Right atrium auricular region (tissue), 2 donors: Measurements from ENCODE around the gene ARVCF. TPM values are rescaled to one million over a fixed set of nuclear protein-coding genes. Genes with fewer than 3 reads are reported as not detected.
A peak's percentile ranks its signal among the peaks of the same experiment; 100 is the strongest.

Source experiments
- DNase-seq: peaks from one replicate; pipeline ENCODE4 v3.0.0-alpha.2; 2019; ENCODE audit warnings: low spot score
- H3K27ac ChIP-seq, 2 donors: fragments of 200-600 bp; sonication (generic); 1 replicate in 1 of 2; 2 replicates in 1 of 2; pipeline ENCODE4 v1.5.1; 2016 to 2019
- H3K27me3 ChIP-seq, 2 donors: fragments of 200-600 bp; sonication (generic); one replicate each; pipeline versions ENCODE4 v1.5.1 to v1.6.0; 2017 to 2019
- H3K36me3 ChIP-seq: fragments of 200-600 bp; sonication (generic); one replicate; pipeline ENCODE4 v1.5.1; 2016
- H3K4me1 ChIP-seq, 2 donors: fragments of 200-600 bp; sonication (generic); one replicate each; pipeline versions ENCODE4 v1.5.1 to v1.6.0; 2017 to 2019
- H3K4me3 ChIP-seq, 2 donors: fragments of 200-600 bp; sonication (generic); 1 replicate in 1 of 2; 2 replicates in 1 of 2; pipeline ENCODE4 v1.5.1; 2017 to 2019; ENCODE audit warnings: mild to moderate bottlenecking in 1 of 2, moderate library complexity in 1 of 2
- H3K9me3 ChIP-seq, 2 donors: fragments of 200-600 bp; sonication (generic); one replicate each; pipeline ENCODE4 v1.5.1; 2019
- CTCF ChIP-seq, 2 donors: fragments of 200-600 bp; sonication (generic); IDR thresholded peaks; one replicate each; pipeline ENCODE4 v1.5.1; 2019; ENCODE audit warnings: antibody characterized with exemption in 2 of 2
- total RNA-seq, 2 donors: library from RNA; depleted of rRNA; stranded (reverse); fragments of >200 nt; gene quantifications; one replicate each; pipeline ENCODE4 v1.1.0, GENCODE V29; 2016

The ARVCF gene
- total RNA-seq, 2 donors from 2014 or later, result 16.7 to 35.8 TPM

GRCh38 chr22:20019661-20020532 lies 3.3 kb upstream of the ARVCF start:
- Histone ChIP-seq H3K27me3 (no peaks in the 10 kb centered on the region), H3K36me3 (peaks cover 6% of the 10 kb centered on the region), H3K4me3 (peak overlapping the region in 1 of 2 donors; percentile 93), H3K9me3 (no peaks in the 10 kb centered on the region), H3K4me1 (peaks cover 0 to 58% of the 10 kb centered on the region in 2 donors), H3K27ac (peak overlapping the region; percentile 81 to 99)
- TF ChIP-seq CTCF (IDR thresholded peaks at IDR 0.05), result no peak
- no peak for DNase-seq

GRCh38 chr22:20018001-20018400 lies 1.4 kb upstream of the ARVCF start:
- peaks cover 0 to 52% of the 10 kb centered on the region in 2 donors for H3K4me1 ChIP-seq
- no peak overlapping the region for H3K27ac ChIP-seq
- no peaks in the 10 kb centered on the region for H3K9me3 ChIP-seq
- no peaks in the 10 kb centered on the region for H3K36me3 ChIP-seq
- H3K27me3 ChIP-seq, result no peaks in the 10 kb centered on the region
- no peak for DNase-seq
- no peak for TF ChIP-seq CTCF (IDR thresholded peaks at IDR 0.05)
- H3K4me3 ChIP-seq, result no peak overlapping the region

GRCh38 chr22:20017622-20017958 lies 967 bp upstream of the ARVCF start:
- TF ChIP-seq CTCF (IDR thresholded peaks at IDR 0.05), result no peak
- Histone ChIP-seq H3K27me3 (no peaks in the 10 kb centered on the region), H3K27ac (no peak overlapping the region), H3K4me1 (peaks cover 0 to 49% of the 10 kb centered on the region in 2 donors), H3K36me3 (no peaks in the 10 kb centered on the region), H3K9me3 (no peaks in the 10 kb centered on the region), H3K4me3 (peak overlapping the region; percentile 69 to 82)
- DNase-seq, result no peak

- Histone ChIP-seq H3K4me1 (peaks cover 0 to 37% of the 10 kb centered on the region in 2 donors), H3K4me3 (peak overlapping the region; percentile 69 to 82), H3K9me3 (no peaks in the 10 kb centered on the region), H3K36me3 (no peaks in the 10 kb centered on the region), H3K27ac (peak overlapping the region; percentile 40 to 56), H3K27me3 (no peaks in the 10 kb centered on the region)
- TF ChIP-seq CTCF (IDR thresholded peaks at IDR 0.05), result no peak
- DNase-seq, result no peak
These were observed 471 bp downstream of the ARVCF start for GRCh38 chr22:20015971-20016733.

- H3K4me1 ChIP-seq, result peaks cover 0 to 32% of the 10 kb centered on the region in 2 donors
- H3K4me3 ChIP-seq, result no peak overlapping the region
- H3K36me3 ChIP-seq, result no peaks in the 10 kb centered on the region
- no peak overlapping the region for H3K27ac ChIP-seq
- TF ChIP-seq CTCF (IDR thresholded peaks at IDR 0.05), result no peak
- no peaks in the 10 kb centered on the region for H3K9me3 ChIP-seq
- no peak for DNase-seq
- no peaks in the 10 kb centered on the region for H3K27me3 ChIP-seq
These were observed 1.4 kb downstream of the ARVCF start for GRCh38 chr22:20015187-20015625.
